ENCODE results near the gene RGL2. TPM values are rescaled to one million over a fixed set of nuclear protein-coding genes. Genes with fewer than 3 reads are reported as not detected.
A peak's percentile ranks its signal among the peaks of the same experiment; 100 is the strongest.

RGL2 gene
- total RNA-seq, 1 donor from 2014 or later: 28.4 TPM

DNA sequence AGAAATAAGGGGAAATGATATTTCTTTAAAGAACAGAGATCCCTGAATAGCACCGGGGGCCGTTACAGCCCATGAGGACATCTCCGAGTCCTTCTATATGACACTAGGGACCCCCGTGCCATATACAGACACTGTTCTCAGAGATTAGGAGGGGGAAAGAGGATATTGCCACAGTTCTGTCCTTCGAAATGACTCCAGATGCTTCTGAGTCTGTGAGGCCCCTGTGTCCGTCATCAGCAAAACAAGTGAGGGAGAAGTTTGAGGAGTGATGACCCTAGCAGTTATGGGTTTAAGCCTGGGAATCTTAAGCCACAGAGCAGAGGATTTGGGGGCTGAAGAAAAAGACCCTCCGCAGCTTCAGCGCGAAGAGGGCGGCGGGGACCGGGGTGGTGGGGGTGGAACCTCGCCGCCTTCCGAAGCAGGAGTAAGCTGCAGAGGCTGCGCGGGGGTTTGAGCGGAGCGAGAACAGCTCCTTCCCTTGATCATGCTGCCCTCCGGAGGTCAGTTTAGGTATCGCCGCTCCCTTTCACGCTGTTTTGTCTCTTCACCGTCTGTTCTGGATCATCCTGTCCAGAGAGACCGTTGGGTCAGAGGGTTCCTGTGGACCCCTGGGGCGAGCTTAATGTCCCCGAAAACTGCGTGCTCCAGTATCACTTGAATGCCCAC is 50.6 kb downstream of the RGL2 start:
- intact Hi-C loops (cut with micrococcal nuclease): loop anchor here (1.0 to 2.0 kb wide), 5 partner anchors 40 to 233 kb away; partner anchors contain the start of gene RING1

DNA sequence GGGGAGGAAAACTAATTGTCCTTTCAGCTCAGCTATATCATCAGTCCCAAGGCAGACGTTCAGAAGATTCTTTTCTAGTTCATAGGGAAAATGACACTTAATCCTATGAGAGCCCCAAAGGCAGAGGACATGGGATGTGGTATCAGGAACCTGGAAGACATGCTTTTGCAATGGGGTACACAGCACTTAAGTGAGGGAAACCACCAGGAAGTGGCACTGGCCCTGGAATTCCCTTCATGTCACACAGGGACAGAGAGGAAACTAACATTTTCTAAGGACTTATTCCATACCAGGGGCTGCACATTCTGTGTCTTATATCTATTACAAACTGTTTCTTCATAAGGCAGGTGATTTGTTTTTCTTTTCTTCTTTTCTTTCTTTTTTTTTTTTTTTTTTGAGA is 55.3 kb downstream of the RGL2 start:
- intact Hi-C loops (cut with micrococcal nuclease): no loop called here
- H3K4me3 Mint-ChIP-seq: no peak overlapping the region
- no peak for DNase-seq
- no peaks in the 10 kb centered on the region for H3K9me3 Mint-ChIP-seq
- no peak overlapping the region for H3K27ac Mint-ChIP-seq
- peaks cover 12% of the 10 kb centered on the region for H3K4me1 Mint-ChIP-seq
- peaks cover 21% of the 10 kb centered on the region for H3K27me3 Mint-ChIP-seq
- no peaks in the 10 kb centered on the region for H3K36me3 Mint-ChIP-seq (ENCODE audit: low read depth)

More for the DNA sequence above, 50.6 kb downstream of the RGL2 start:
- H3K27me3 Mint-ChIP-seq: peaks cover 10% of the 10 kb centered on the region
- peaks cover 31% of the 10 kb centered on the region for H3K36me3 Mint-ChIP-seq (ENCODE audit: low read depth)
- peak; percentile 98 for DNase-seq
- peak overlapping the region; percentile 94 for H3K27ac Mint-ChIP-seq
- no peaks in the 10 kb centered on the region for H3K9me3 Mint-ChIP-seq
- peaks cover 34% of the 10 kb centered on the region for H3K4me1 Mint-ChIP-seq
- peak overlapping the region; percentile 91 for H3K4me3 Mint-ChIP-seq

- Mint-ChIP-seq H3K27me3 (peaks cover 21% of the 10 kb centered on the region), H3K4me1 (peaks cover 8% of the 10 kb centered on the region), H3K9me3 (no peaks in the 10 kb centered on the region), H3K27ac (peak overlapping the region; percentile 21), H3K4me3 (peak overlapping the region; percentile 38), H3K36me3 (ENCODE audit: low read depth) (no peaks in the 10 kb centered on the region)
- intact Hi-C loops (cut with micrococcal nuclease): no loop called here
- DNase-seq: no peak
Observed at GRCh38 chr6:33241968-33242367, 56.8 kb downstream of the RGL2 start.

Other genes with a start within 250 kb of the RGL2 start
- 38.5 and 42.6 TPM in 2 replicates for gene HLA-DPA1, start 225.3 kb downstream of the RGL2 start, total RNA-seq
- gene HLA-DPB1, start 223.0 kb downstream of the RGL2 start, total RNA-seq: 4.7 and 6.2 TPM in 2 replicates
- 0.47 and 0.56 TPM in 2 replicates for gene COL11A2, start 106.5 kb downstream of the RGL2 start, total RNA-seq
- gene RXRB, start 98.3 kb downstream of the RGL2 start, total RNA-seq: 46.6 and 48.0 TPM in 2 replicates
- 61.7 and 63.9 TPM in 2 replicates for gene SLC39A7, start 98.1 kb downstream of the RGL2 start, total RNA-seq
- 18.2 and 18.3 TPM in 2 replicates for gene HSD17B8, start 94.3 kb downstream of the RGL2 start, total RNA-seq
- 44.4 and 47.6 TPM in 2 replicates for gene RING1, start 90.4 kb downstream of the RGL2 start, total RNA-seq
- gene VPS52, start 27.1 kb downstream of the RGL2 start, total RNA-seq: 59.9 and 64.9 TPM in 2 replicates
- gene RPS18, start 26.9 kb downstream of the RGL2 start, total RNA-seq: 3,200 and 3,212 TPM in 2 replicates
- gene B3GALT4, start 21.8 kb downstream of the RGL2 start, total RNA-seq: 4.1 and 4.6 TPM in 2 replicates
- gene WDR46, start 9.7 kb downstream of the RGL2 start, total RNA-seq: 106 and 120 TPM in 2 replicates
- 114 and 132 TPM in 2 replicates for gene PFDN6, start 9.3 kb downstream of the RGL2 start, total RNA-seq
- gene TAPBP, start 15.1 kb upstream of the RGL2 start, total RNA-seq: 271 and 278 TPM in 2 replicates
- 11.3 and 14.3 TPM in 2 replicates for gene ZBTB22, start 18.8 kb upstream of the RGL2 start, total RNA-seq
- 64.9 and 71.3 TPM in 2 replicates for gene DAXX, start 24.0 kb upstream of the RGL2 start, total RNA-seq
- gene KIFC1, start 92.9 kb upstream of the RGL2 start, total RNA-seq: 64.9 and 66.5 TPM in 2 replicates
- gene PHF1, start 112.1 kb upstream of the RGL2 start, total RNA-seq: 29.5 and 33.6 TPM in 2 replicates
- 120 and 124 TPM in 2 replicates for gene CUTA, start 119.2 kb upstream of the RGL2 start, total RNA-seq
- gene SYNGAP1, start 121.1 kb upstream of the RGL2 start, total RNA-seq: 41.5 and 44.6 TPM in 2 replicates
- 14.2 and 14.5 TPM in 2 replicates for gene ZBTB9, start 155.6 kb upstream of the RGL2 start, total RNA-seq

Measured in activated CD4-positive, alpha-beta T cell treated with anti-CD3 and anti-CD28 coated beads, Interleukin-2, amount 10 ng/mL, durations not matched to agents 24 days and 14 days (primary cell).